NOMO-1 treated with dmso at 0.1 percent for 144 hours (cell line): ENCODE measurements around the gene HERPUD1.
"Not testable (repeated sequence)": the region's sequence is repeated elsewhere in the genome, so short reads cannot be mapped to it uniquely, and the experiment has no call there.

ENCODE experiments used
- DNase-seq: peaks from one replicate; lab custom pipeline; 2025; ENCODE audit not compliant: unreplicated experiment; lab: John Stamatoyannopoulos, UW

Gene HERPUD1

DNA sequence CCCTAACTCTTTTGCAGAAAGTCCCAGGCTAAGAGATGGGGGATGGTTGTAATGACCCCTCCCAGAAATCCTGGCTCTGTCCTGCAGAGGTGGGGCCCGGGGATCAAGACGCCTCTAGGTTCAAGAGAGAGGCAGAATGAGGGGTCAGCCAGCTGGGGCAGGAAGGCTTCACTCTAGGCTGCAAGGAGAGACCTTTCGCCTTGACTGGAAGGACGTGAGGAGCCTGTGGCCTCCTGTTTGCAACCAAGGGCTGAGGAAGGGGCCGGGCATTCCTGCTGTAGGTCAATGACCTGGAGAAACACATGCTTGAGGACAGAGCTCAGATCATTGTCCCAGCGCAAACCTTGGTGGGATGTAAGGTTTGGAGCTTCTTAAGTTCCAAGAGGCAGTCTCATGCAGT lies 21.1 kb downstream of the HERPUD1 start:
- DNase-seq, result no peak

DNA sequence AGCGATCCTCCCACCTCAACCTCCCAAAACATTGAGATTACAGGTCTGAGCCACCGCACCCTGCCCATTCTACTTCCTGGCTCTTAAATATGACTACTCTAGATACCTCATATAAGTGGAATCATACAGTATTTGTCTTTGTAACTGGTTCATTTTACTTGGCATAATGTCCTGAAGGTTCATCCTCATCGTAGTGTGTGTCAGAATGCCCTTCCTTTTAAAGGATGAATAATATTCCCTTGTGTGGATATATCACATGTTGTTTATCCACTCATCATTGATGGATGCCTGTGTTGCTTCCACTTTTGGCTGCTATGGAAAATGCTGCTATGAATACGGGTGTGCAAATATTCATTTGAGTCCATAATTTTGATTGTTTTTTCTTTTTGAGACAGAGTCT lies 24.1 kb downstream of the HERPUD1 start:
- DNase-seq, result no peak

DNA sequence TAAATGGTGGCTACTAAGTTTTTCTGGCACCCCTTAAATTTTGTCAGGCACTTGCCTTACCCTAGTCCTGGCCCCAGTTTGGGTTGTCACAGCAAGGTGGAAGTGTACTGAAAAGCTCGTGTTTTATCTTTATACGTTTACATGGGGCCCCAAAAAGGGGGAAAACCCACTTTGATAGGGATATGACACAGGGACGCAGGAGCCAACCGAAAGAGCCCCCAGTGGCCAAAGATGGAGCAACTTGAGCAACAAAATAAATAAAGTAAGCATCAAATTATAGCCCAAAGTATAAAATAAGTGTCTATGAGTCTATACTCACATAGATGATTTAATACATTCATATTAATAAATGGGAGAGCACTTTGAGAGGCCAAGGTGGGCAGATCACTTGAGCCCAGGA lies 24.8 kb downstream of the HERPUD1 start:
- DNase-seq, result no peak

DNA sequence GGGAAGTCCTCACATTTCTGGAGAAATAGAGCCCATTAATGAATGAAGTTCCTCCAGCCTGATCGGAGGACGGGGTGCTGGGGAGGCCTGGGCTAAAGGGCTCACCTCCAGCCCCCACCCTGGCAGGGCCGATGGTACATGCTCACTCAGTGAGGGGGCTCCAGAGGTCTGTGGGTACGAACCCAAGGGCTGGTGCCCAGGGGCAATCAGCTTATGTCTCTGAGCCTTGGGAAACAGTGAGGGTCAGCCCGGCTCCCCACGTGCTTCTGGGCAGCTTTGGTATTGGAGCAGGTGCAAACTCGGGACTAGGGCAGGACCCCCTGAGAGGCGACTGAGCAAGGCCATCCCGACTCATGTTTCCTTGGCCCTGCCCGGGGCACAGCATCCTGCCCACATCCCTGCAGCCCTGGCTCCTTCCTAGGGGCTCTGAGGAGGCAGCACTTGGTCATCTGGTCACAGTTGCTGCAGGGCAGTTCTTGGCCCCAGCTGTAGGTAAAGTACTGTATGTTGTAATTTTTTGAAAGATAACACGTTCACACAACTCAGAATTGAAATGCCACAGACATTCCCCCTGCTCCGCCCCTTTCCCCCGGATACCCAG lies 28.8 kb downstream of the HERPUD1 start:
- DNase-seq, result no peak

DNA sequence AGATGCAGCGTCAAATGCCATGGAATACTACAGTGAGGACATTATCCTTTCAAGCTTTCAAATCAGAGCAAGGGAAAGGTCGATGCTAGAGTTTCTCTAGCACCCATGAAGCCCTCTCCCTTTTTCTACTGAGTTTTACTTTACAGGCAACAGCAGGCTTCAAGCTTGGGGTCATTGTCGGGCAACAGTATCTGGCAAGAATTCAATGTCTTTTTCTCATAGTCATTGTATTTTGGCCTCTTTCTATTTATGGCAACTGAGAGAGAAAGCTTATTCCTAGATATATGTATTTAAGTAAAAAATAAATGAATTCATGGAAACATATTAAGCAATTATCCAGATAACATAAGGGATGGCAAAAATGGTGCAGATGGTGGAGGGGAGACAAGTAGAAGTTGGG lies 29.4 kb downstream of the HERPUD1 start:
- no peak for DNase-seq

DNA sequence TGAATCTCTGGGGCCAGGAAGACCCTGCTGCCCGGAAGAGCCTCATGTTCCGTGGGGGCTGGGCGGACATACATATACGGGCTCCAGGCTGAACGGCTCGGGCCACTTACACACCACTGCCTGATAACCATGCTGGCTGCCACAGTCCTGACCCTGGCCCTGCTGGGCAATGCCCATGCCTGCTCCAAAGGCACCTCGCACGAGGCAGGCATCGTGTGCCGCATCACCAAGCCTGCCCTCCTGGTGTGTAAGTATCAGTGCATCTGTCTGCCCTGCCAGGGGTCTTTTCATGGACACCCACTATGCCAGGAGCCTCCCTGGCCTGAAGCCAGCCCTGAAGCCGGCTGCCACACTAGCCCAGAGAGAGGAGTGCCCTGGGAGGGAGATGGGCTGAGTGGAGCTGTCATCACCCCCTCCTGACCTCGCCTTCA lies 29.9 kb downstream of the HERPUD1 start, which contains the start of gene CETP:
Gene CETP (plus strand): TSS at position 100 of the 431 bp plus-strand sequence. CDS start 30 bp downstream, at position 130.
- no peak for DNase-seq

DNA sequence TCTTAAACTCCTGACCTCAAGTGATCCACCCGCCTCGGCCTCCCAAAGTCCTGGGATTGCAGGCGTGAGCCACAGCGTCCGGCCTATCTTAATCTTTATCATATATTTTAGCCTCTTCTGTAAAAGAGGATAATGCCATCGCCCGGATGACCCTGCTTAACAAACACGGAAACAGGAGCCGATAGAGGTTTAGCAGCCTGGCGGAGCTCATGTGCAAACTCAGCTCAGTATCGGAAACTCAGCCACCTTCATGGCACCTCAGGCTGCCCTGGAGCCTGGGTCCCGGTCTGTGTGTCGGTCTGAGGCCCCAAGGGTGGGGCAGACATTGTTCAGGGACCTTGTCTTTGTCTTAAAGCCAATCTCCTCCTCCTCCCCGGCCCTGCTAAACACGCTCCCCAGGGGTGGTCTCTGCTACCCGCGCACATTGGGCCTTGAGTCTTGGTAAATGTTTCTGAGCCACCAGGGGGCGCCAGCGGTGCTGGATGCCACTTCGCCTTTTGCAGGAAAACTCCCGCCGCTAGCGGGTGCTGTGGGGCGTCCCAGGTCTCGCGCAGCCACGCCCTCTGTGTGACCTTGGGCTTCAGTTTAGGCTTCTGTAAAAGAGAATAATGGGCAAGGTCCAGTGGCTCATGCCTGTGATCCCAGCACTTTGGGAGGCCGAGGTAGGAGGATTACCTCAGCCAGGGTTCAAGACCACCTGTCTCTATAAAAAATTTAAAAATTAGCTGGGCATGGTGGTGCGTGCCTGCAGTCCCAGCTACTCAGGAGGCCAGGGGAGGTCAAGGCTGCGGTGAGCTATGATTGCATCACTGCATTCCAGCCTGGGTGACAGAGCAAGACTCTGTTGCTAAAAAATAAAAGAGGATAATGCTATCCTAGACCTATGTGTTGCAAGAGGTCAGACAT lies 32.6 kb downstream of the HERPUD1 start:
- peak; percentile 59 for DNase-seq

DNA sequence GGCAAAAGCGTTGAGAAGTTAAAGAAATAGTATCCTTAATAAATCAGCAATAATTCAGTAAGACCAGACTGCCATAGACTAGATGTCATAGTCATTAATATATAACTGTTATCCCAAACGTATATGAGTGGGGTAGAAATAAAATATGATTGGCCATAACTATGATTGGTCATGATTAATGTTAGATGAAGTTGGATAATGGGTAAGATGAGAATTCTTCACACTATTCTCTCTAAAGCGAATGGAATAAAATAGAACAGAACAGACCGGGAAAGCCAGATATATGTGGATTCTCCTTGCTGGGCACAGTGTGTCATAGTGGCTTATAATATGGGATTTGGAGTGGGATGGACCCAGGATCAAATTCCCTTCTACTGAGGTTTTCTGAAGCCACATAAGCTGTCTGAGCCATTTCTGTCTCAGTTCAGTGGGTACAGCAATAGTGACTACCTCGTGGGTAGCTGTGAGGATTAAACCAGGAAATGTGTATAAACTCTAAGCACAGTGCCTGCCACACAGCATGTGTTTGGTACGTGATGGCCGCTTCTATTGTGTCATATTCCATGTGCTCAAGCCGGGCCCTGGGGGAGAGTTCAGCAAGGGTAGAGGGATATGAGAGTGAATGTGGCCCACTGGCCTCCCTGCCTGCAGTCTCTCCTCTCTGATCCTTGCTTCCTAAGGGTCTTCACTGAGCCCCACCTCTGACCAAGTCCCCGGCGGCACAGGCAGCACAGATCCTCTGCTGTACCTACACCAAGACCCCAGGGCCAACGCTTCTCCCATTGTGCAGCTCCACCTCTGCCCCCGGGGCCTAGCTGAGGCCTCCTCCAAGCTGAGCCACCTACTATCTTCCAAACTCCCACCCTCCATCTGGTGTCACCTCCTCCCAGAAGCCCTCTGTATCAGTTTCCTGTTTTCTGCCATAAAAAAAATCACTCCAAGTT lies 33.5 kb downstream of the HERPUD1 start:
- DNase-seq, result no peak

DNA sequence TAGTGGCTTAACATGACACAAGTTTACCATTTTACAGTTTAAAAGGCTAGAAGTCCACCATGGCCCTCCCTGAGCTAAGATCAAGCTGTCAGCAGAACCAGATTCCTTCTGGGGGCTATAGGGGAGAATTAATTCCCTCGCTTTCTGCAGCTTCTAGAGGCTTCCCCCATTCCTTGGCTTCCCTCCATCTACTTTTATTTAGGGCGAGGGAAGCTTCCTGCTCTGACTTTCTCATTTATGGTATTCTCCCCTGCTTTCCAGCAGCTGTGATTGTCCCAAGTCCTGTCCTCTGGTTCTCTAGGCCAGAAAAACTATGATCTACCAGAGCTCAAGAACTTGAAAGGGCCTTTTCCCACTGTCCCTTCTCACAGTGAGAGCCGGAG lies 34.1 kb downstream of the HERPUD1 start:
- no peak for DNase-seq

DNA sequence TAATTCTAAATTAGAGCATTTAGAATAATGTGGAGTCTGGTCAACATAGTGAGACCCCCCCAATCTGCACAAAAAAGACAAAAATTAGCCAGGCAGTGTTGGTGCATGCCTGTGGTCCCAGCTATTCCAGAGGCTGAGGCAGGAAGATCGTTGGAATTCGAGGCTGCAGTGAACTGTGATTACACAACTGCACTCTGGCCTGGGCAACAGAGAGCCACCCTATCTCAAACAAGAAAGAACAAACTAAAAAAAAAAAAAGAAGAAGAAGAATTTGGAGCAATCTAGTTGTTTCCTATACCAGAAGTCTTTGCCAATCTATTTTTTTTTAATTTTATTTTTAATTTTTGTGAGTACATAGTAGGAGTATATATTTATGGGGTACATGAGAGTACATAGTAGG lies 35.8 kb downstream of the HERPUD1 start:
- no peak for DNase-seq

DNA sequence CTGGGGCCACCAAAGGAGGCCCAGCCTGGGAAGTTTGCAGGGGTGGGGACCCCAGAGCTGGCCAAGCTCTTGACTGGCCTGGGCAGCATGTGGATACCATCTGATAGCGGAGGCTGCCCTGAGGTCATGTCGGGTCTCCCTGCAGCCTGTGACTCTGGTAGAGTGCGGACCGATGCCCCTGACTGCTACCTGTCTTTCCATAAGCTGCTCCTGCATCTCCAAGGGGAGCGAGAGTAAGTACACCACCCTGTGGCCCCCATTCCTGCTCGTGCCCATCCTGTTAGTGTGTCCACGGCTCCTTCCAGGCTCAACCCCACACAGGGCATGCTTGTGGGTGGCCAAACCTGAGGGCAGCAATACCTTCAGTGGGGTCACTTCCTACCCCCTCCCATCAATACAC lies 37.8 kb downstream of the HERPUD1 start:
- DNase-seq, result no peak

DNA sequence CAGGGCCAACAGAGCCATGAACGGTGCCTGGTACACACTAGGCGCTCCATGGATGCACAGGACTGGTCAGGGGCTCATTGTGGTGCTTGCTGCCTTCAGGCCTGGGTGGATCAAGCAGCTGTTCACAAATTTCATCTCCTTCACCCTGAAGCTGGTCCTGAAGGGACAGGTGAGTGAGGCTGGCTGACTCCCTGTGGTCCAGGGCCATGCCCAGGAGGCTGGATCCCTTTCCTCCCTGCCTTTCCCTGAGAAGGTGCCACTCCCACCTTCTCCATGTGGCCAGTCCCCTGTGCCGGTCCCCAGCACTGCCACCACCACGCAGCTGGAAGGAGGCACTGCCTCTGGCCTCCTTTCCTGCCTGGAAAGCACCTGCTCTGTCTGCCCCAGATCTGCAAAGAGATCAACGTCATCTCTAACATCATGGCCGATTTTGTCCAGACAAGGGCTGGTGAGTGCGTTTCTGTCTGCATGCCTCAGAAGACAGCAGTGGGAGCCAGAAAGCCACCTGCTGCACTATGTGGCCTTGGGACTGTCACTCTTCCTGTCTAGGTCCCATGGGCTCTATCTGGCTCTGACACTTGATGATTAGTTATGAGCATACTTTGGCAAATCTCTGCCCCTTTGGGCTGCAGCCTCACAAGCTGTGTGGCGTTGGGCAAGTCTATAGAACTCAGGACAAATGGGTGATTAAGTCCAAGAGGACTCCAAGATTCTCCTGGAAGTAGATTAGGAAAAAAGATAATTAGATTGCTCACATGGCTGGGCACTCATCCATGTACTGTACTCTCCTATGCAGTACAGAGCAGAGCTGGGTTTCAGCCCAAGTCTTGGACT lies 39.2 kb downstream of the HERPUD1 start:
- no peak for DNase-seq

DNA sequence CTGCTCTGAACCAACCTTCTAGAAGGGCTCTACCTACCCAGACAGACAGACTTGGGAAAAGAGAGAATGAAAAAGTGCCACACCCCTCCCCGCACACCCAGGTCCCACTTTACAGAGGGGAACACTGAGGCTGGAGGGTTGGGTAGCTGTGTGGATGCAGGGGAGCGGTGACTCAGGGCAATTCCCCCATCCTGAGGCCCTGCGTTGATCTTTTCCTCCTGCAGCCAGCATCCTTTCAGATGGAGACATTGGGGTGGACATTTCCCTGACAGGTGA lies 39.8 kb downstream of the HERPUD1 start:
- no peak for DNase-seq

DNA sequence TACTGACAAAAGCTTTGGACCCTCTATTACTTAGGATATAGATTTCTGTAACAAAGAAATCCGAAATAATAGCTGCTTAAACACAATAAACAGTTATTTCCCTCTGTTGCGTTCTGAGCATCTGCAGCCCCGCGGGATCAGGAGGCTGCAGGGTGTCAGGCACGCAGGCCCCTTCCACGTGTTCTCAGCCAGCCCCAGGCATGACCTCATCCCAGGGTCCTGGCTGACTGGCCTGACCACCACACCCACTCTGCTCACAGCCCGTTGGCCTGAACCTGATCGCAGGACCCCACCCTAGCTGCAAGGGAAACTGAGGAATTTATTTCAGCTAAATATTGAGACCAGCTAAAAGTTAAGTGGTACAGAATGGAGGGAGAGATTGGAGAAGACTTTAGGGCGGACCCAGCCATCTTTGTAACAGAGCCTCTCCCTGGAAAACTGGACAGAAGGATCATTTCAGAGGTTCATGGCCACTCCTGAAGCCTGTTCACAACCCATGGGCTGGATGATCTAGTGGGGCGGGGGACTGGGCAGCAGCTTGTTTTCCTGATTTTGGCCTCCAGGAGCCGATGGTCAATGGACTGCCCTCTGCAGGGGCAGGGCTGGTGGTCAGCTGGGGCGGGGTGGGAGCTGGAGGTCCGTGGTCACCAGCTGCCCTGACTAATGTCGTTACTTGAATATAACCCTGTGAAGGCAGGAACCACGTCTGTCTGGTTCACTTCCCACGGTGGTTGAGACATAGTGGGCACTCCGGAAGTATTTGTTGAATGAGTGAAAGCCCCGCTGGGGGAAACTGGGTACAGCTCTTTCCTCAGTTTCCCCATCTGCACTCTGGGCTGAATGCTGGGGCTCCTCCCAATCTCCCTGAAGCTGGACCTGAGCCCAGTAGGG lies 40.7 kb downstream of the HERPUD1 start:
- no peak for DNase-seq

DNA sequence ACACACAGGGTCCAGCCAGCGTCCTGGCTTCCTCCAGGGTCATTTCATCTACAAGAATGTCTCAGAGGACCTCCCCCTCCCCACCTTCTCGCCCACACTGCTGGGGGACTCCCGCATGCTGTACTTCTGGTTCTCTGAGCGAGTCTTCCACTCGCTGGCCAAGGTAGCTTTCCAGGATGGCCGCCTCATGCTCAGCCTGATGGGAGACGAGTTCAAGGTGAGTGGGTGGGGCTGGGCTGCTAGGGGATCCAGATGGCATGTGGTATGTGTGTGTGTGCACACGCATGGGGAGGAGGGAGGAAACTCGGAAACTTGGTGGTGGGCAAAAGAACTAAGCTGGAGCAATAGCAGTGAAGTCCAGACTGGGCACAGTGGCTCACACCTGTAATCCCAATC lies 41.4 kb downstream of the HERPUD1 start:
- DNase-seq, result no peak

DNA sequence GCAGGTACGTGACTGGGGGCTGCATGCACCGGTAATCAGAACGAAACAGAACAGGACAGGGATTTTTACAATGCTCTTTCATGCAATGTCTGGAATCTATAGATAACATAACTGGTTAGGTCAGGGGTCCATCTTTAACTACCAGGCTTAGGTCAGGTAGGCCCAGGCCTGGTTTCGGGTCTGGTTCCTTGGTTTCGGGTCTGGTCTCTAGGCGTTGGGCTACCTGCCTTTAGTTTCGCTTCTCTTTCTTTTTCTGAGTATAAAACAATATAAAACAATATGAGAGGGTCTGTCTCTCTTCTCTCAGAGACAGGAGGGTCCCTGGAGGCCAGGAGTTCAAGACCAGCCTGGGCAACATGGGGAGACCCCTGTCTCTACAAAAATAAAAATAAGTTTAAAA lies 42.0 kb downstream of the HERPUD1 start:
- DNase-seq, result not testable (repeated sequence)

DNA sequence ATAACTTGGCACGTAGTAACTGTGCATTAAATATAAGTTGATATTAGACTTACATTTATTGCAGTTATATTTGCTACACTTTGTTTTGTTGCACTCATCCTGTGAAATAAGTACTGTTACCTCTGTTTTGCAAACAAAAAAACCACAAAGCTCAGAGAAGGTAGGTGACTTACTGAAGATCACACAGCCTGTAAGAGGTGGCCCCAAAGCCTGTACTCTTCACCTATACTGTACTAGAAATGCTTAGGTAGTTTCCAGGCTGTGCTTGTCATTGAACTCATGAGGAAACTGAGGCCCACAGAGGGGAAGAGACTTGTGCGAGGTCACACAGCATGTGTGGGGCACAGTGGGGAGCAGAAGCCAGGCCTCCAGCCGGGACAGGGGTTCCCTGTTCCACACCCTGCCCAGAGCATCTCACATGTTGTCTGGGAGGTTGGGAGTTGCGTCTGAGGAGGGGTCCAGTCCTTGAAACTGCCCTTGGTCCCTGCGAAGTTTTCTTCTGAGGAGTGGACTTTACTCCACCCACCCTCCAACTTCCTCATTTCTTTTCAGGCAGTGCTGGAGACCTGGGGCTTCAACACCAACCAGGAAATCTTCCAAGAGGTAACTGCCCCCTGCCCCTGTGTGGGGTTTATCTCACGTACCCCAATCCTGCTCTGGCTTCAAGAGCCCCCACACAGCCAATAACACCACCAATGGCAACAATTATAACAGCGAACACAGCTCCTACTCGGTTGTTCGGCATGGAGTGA lies 42.8 kb downstream of the HERPUD1 start:
- peak; percentile 32 for DNase-seq

DNA sequence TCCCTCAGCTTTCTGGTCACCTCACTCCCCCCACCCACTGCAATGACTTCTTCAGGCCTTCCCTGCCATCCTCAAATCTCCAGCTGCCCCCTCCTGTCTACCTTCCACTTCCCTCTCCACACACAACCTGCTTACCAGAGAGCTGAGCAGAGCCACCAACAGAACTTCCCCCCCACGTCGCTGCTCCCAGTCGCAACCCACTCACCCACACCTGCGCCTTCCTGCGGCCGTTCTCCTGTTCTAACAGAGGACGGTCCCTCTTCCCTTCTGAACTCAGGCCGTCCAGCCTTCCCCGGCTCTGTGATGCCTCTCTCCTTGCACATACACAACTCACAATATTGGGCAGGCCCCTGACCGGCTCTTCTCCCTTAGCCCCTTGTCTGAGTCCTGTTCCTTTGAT lies 43.8 kb downstream of the HERPUD1 start:
- DNase-seq, result no peak

DNA sequence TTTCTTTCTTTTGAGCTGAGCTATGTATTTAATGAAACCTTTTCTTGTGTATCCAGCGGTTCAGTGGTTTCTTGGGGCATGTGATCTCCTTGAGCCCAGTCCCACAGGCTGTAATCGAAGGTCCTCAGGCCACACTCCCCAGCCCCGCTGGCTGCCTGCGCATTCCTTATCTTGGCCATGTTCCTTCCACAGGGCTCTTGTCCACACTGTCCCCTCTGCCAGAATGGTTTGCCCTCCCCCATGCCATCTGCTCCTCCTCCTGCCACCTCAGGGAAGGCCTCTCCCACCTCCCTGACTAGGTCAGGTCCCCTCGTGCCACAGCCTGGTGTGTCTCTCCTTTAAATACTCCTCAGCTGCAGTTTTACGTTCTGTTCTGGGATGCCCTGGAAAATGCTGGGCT lies 45.3 kb downstream of the HERPUD1 start:
- DNase-seq, result no peak
